Fibroblast of the conjunctiva (primary cell): Measurements from ENCODE around the gene CACNA2D2.

ENCODE experiments used
- DNase-seq: peaks from one replicate; pipeline ENCODE4 v3.0.0-alpha.2; 2010; ENCODE audit warnings: low read depth

CACNA2D2 gene

GRCh38 chr3:50464569-50464968 lies 38.9 kb downstream of the CACNA2D2 start:
- DNase-seq = no peak

GRCh38 chr3:50459785-50460184 lies 43.6 kb downstream of the CACNA2D2 start:
- DNase-seq = no peak

- no peak for DNase-seq
Observed at GRCh38 chr3:50457988-50458387, 45.4 kb downstream of the CACNA2D2 start.

- DNase-seq = no peak
Observed at GRCh38 chr3:50455161-50456018, 48.0 kb downstream of the CACNA2D2 start.

GRCh38 chr3:50454481-50455070 lies 48.9 kb downstream of the CACNA2D2 start:
- no peak for DNase-seq

- no peak for DNase-seq
Observed at GRCh38 chr3:50453907-50454306, 49.5 kb downstream of the CACNA2D2 start.

GRCh38 chr3:50450209-50450921 lies 53.1 kb downstream of the CACNA2D2 start:
- no peak for DNase-seq

- DNase-seq = no peak
Observed at GRCh38 chr3:50448752-50449539, 54.5 kb downstream of the CACNA2D2 start.

GRCh38 chr3:50447290-50447840 lies 56.1 kb downstream of the CACNA2D2 start:
- no peak for DNase-seq

GRCh38 chr3:50445919-50446318 lies 57.5 kb downstream of the CACNA2D2 start:
- DNase-seq = no peak

- DNase-seq = no peak
Observed at GRCh38 chr3:50444782-50445181, 58.7 kb downstream of the CACNA2D2 start.

GRCh38 chr3:50444213-50444612 lies 59.2 kb downstream of the CACNA2D2 start:
- DNase-seq = no peak

- no peak for DNase-seq
Observed at GRCh38 chr3:50442945-50443579, 60.4 kb downstream of the CACNA2D2 start.

GRCh38 chr3:50441424-50442217 lies 61.8 kb downstream of the CACNA2D2 start:
- no peak for DNase-seq

GRCh38 chr3:50436114-50436674 lies 67.2 kb downstream of the CACNA2D2 start:
- no peak for DNase-seq

- no peak for DNase-seq
Observed at GRCh38 chr3:50435371-50436113, 67.9 kb downstream of the CACNA2D2 start.

- DNase-seq = no peak
Observed at GRCh38 chr3:50433954-50434353, 69.5 kb downstream of the CACNA2D2 start.

GRCh38 chr3:50430950-50431435 lies 72.4 kb downstream of the CACNA2D2 start:
- DNase-seq = no peak

- DNase-seq = no peak
Observed at GRCh38 chr3:50430191-50430590, 73.2 kb downstream of the CACNA2D2 start.
